HG03175 (cell line): ENCODE results near the gene KBTBD13.
"Not testable (repeated sequence)": the region's sequence is repeated elsewhere in the genome, so short reads cannot be mapped to it uniquely, and the experiment has no call there.

ENCODE experiments used
- ATAC-seq: cut with Tn5 transposase; IDR thresholded peaks from one replicate; pipeline ENCODE4 v1.9.1; 2021; ENCODE audit warnings: mild to moderate bottlenecking, moderate library complexity; ENCODE audit not compliant: unreplicated experiment

The KBTBD13 gene

DNA sequence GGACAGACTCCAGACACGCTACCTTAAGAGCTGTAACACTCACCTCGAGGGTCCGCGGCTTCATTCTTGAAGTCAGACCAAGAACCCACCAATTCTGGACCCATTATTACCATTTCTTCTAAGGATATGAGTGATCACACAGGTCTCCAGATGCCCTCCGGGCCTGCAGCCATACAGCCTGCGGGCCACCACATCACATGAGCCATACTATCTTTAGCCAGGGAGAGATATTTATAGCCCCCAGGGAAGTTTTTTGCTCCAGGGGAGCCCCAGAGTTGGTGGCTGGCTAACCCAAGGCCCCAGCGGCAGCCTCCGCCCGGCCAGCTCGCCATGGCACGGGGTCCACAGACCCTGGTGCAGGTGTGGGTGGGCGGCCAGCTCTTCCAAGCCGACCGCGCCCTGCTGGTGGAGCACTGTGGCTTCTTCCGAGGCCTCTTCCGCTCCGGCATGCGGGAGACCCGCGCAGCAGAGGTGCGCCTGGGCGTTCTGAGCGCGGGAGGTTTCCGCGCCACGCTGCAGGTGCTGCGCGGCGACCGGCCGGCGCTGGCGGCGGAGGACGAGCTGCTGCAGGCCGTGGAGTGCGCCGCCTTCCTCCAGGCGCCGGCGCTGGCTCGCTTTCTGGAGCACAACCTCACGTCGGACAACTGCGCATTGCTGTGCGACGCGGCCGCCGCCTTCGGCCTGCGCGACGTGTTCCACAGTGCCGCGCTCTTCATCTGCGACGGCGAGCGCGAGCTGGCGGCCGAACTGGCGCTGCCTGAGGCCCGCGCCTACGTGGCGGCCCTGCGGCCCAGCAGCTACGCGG lies at the start of gene KBTBD13:
Gene KBTBD13 (plus strand): TSS at position 261 of the 805 bp plus-strand sequence. CDS start 70 bp downstream, at position 331.
- no peak for ATAC-seq

DNA sequence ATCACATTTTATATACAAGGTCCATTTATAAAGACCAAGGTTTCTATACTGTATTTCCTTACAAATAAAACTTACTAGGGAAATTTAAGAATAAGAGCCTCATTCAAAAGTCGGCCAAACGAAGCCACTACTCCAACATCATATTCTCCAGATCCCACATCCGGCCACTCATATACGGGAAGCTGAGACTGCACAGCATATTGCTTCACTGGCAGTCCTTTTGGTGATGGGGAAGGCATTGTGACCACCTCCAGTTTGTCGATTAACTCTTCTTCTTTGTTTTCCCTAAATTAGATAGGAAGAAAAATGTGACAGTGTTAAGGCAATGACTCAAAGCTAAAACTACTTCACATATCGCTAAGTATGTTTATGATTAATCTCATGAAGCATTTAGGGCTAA lies 49.8 kb upstream of the KBTBD13 start:
- ATAC-seq, result no peak

GRCh38 chr15:65027593-65027992 lies 49.0 kb upstream of the KBTBD13 start:
- ATAC-seq, result no peak

GRCh38 chr15:65028338-65028737 lies 48.2 kb upstream of the KBTBD13 start:
- ATAC-seq, result no peak

DNA sequence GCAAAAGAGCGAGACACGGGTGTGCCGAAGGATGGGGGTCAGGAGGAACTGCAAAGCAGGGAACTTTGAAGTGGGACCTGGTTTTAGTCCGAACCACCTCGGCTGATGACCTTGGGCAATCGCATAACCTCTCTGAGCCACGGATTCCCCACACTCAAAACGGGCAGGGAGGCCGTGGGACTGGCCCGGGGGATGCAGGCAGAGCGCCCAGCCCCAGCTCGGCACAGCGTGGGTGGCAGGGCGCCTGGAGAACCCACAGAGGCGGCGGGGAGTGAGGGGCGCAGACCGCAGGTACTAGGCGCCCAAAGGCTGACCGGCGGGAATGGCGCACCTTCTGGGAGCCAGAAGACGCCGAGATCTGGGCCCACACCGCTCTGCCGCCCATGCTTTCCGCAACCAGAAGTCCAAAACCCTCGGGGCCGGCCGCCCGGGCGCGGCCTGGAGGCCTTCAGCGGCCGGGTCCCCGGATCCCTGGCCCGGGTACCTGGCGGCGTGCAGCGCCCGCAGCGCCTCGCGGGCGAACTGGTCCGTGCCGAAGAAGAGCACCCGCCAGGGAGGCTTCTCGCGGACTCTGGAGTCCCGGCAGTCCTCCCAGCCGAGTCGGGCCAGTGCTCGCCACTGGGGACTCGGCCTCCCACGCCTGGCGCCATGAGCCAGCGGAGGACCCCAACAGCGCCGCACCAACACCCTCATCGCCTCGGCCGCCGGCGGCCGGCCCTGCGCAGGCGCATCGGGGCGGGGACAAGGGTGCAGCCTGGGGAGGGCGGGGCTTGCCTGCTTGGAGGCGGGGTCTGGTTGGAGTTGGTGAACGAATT lies 47.4 kb upstream of the KBTBD13 start, which contains the start of gene MTFMT:
Gene MTFMT (minus strand): TSS at position 719 of the 815 bp plus-strand sequence. CDS start 26 bp downstream, at position 693.
- ATAC-seq, result peak; percentile 78

DNA sequence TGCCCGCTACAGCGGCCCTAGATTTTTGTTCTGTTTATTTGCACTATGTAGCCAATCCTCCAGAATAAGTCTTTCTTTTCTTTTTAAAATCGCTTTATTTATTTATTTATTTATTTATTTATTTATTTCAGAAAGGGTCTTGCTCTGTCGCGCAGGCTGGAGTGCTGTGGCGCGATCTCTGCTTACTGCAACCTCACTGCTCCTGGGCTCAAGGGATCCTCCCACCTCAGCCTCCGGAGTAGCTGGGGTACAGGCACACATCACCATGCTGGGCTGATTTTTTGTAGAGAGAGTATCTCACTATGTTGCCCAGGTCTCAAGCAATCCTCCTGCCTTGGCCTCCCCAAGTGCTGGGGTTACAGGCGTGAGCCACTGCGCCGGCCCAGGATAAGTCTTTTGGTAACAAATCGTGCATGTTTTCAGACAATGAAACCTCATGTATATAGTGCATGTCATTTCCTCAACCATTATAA lies 46.8 kb upstream of the KBTBD13 start:
- ATAC-seq, result no peak

GRCh38 chr15:65032801-65033537 lies 43.6 kb upstream of the KBTBD13 start:
- ATAC-seq, result no peak

GRCh38 chr15:65033659-65034269 lies 42.8 kb upstream of the KBTBD13 start:
- no peak for ATAC-seq

GRCh38 chr15:65034719-65035118 lies 41.8 kb upstream of the KBTBD13 start:
- ATAC-seq, result no peak

DNA sequence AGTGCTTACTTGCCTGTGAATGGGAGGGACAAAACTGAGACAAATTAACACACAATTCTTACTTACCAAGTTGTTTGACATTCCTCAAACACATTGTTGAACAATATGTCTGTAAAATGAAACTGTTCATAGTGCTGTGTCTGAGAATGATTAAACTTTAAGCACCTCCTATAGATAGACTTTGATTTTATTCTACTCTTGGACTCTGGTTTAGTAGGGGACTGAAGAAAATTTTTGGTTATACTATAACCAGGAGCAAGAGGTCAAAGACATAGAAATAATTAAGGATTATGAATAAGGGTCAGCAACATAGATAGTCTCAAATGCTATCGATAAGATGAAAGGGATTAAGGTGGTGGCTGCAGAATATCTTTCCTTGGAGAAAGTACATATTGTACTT lies 39.2 kb upstream of the KBTBD13 start:
- no peak for ATAC-seq

GRCh38 chr15:65038428-65038827 lies 38.1 kb upstream of the KBTBD13 start:
- no peak for ATAC-seq

- no peak for ATAC-seq
These were observed 37.7 kb upstream of the KBTBD13 start for GRCh38 chr15:65038836-65039235.

DNA sequence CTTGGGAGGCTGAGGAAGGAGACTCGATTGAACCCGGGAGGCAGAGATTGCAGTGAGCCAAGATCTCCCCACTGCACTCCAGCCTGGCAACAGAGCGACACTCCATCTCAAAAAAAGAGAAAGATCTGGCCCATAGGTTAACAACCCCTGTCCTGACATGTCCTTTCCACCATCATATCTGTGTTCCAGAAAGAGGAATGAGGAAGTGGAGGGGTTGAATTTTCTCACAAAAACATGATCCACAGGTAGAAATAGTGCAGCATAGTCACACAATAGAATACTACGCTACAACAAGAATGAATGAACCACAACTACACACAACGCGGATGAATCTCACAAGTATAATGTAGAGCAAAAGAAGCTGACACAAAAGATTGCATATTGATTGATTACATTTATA lies 36.1 kb upstream of the KBTBD13 start:
- ATAC-seq, result no peak

DNA sequence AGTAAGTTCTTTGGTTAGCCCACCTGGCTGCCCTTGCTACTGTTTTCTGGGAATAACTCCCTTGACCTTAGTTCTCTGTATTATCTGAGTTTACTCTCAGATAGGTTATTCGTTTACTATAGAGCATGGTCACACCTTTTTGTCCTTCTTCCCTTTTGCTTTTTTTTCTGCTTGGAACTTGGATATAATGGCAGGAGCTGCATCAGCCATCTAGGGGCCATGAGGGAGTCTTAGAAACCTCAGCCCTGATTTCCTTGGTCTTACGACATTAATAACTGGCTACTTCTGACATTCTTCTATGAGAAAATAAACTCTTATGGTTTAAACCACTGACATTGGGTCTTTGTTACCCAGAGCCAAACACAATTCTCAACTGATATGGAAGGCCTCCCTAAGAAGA lies 34.8 kb upstream of the KBTBD13 start:
- no peak for ATAC-seq

- no peak for ATAC-seq
These were observed 33.7 kb upstream of the KBTBD13 start for GRCh38 chr15:65042776-65043327.

DNA sequence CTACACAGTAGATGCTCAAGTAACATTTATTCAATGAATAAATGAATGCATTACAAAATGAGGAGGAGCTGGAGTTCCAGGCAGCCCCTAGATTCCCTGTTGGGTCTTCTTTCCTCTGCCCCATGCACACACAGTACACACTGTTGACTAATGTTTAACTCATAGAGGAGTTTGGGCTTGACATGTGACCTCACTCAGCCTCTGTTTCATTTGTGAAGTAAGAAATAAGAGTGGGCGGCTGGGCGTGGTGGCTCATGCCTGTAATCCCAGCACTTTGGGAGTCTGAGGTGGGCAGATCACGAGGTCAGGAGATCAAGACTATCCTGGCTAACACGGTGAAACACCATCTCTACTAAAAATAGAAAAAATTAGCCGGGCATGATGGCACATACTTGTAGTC lies 32.3 kb upstream of the KBTBD13 start:
- ATAC-seq, result not testable (repeated sequence)

DNA sequence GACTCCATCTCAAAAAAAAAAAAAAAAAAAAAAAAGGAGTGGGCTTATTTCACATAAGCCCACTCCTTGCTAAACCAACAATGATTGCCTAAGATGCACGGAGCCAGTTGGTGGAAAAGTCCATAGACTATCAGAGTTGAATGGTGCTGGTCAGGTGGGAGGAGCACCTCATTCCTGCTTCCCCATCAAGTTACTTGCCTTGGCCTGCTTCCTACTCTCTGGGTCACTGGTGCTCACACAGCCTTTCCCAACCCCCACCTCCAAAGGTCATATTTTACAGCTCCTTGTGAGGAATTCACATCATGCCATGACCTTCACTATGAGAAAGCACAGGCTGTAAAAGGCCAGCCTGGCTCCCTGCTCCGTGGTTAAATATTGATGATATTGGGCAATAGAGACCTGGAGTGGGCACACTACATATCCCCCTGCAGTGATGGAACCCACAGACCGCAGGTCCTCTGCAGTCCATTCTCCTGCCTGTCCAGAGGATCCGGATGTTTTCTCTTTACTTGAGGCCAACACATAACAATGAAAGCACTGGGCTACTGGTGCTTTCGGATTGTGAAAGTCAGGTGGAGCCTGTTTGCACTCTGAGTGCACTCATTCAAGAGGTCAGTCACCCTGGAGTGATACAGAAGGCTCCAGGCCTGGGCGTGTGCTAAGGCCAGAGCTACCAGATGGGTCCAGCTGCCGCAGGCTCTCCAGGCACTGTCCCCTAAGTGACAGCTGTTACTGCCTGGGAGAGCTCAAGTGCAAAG lies 31.6 kb upstream of the KBTBD13 start, which contains the start of gene SLC51B:
Gene SLC51B (plus strand): TSS at position 664 of the 758 bp plus-strand sequence. CDS start 4,618 bp downstream, outside the sequence.
- no peak for ATAC-seq

GRCh38 chr15:65048241-65048640 lies 28.3 kb upstream of the KBTBD13 start:
- ATAC-seq, result no peak

DNA sequence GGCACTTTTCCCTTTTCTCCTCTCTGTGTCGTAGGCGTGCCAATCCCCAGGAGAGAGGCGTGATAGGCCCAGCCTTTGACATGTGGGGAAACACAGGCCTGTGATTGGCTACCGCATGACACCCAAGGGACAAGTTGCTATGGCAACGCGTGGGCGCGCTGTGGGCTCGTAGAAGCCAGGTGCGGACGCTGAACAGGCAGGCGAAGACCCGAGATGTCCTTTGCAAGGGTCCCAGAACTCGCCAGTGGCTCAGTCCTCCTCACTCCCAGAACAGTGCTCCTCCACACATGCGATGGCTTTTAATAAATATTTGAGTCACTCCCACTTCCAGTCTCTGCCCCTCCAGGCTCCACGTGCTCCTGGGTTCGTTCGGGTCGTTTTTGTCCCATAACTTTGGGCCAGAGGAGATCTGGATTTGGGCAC lies 27.1 kb upstream of the KBTBD13 start:
- ATAC-seq, result peak; percentile 88
